PC-9 (cell line): ENCODE data around the gene REXO4. TPM values are rescaled to one million over a fixed set of nuclear protein-coding genes. Genes with fewer than 3 reads are reported as not detected.
A peak's percentile ranks its signal among the peaks of the same experiment; 100 is the strongest.

Source experiments
- BruUV-seq: library from RNA; stranded (reverse); fragments of 400-500 nt; replicated peaks from 2 replicates; lab custom pipeline; 2021; lab: Mats Ljungman, UMichigan
- CTCF ChIA-PET: fragments of 300-600 bp; sonication (Branson Sonifier 250); formaldehyde crosslinking; loops from one replicate; lab custom pipeline; 2022; ENCODE audit warnings: antibody characterized with exemption; lab: Charles Lee
- POLR2A ChIA-PET: fragments of 300-600 bp; sonication (Branson Sonifier 250); formaldehyde crosslinking; loops from one replicate; lab custom pipeline; 2022; ENCODE audit warnings: antibody characterized with exemption; ENCODE audit not compliant: unreplicated experiment; lab: Charles Lee
- DNase-seq, 2 experiments: peaks; one replicate each; pipeline versions ENCODE4 v3.0.0 to v3.0.0-alpha.2; 2015 to 2022; ENCODE audit warnings: mixed read lengths in 1 of 2
- H2AFZ ChIP-seq: fragments of 200-600 bp; sonication (generic); 2 replicates; pipeline ENCODE4 v1.8.1; 2017; ENCODE audit warnings: antibody characterized with exemption
- H3F3A ChIP-seq: fragments of 200-600 bp; sonication (generic); 2 replicates; pipeline ENCODE4 v1.8.1; 2017; ENCODE audit warnings: antibody characterized with exemption, mild to moderate bottlenecking, low read depth; ENCODE audit not compliant: insufficient read depth
- H3K27ac ChIP-seq: fragments of 200-600 bp; sonication (generic); 2 replicates; pipeline ENCODE4 v1.6.1; 2016; ENCODE audit warnings: mixed run types
- H3K27me3 ChIP-seq: fragments of 200-600 bp; sonication (generic); 2 replicates; pipeline ENCODE4 v1.6.1; 2016; ENCODE audit warnings: low read depth, mixed run types; ENCODE audit not compliant: insufficient read depth
- H3K36me3 ChIP-seq: fragments of 200-600 bp; sonication (generic); 2 replicates; pipeline ENCODE4 v1.6.1; 2016; ENCODE audit warnings: low read depth, mixed run types
- H3K4me1 ChIP-seq: fragments of 200-600 bp; sonication (generic); replicated peaks from 2 replicates; pipeline ENCODE4 v1.6.1; 2016; ENCODE audit warnings: mixed run types; ENCODE audit not compliant: insufficient read depth
- H3K4me2 ChIP-seq: fragments of 200-600 bp; sonication (generic); 2 replicates; pipeline ENCODE4 v1.6.1; 2017; ENCODE audit warnings: mixed run types
- H3K4me3 ChIP-seq: fragments of 200-600 bp; sonication (generic); 2 replicates; pipeline ENCODE4 v1.6.1; 2016; ENCODE audit warnings: mixed run types
- H3K79me2 ChIP-seq: fragments of 200-600 bp; sonication (generic); 2 replicates; pipeline ENCODE4 v1.6.1; 2017; ENCODE audit warnings: low read depth, mixed run types
- H3K9me2 ChIP-seq: fragments of 200-600 bp; sonication (generic); 2 replicates; pipeline ENCODE4 v1.8.1; 2017; ENCODE audit warnings: mild to moderate bottlenecking; ENCODE audit not compliant: insufficient read depth
- H3K9me3 ChIP-seq: fragments of 200-600 bp; sonication (generic); 2 replicates; pipeline ENCODE4 v1.8.1; 2016; ENCODE audit warnings: low read depth; ENCODE audit not compliant: insufficient read depth
- H4K20me1 ChIP-seq: fragments of 200-600 bp; sonication (generic); 2 replicates; pipeline ENCODE4 v1.8.1; 2017; ENCODE audit not compliant: insufficient read depth
- CTCF ChIP-seq: fragments of 200-600 bp; sonication (generic); conservative IDR thresholded peaks from 2 replicates; pipeline ENCODE4 v1.6.1; 2017; ENCODE audit warnings: mixed run types, antibody characterized with exemption, mild to moderate bottlenecking, moderate library complexity
- EZH2 ChIP-seq: fragments of 200-600 bp; sonication (generic); IDR thresholded peaks from 2 replicates; pipeline ENCODE4 v1.8.0; 2017; ENCODE audit warnings: antibody characterized with exemption, low read depth
- intact Hi-C: fragments of 100-400 bp; cut with micrococcal nuclease; formaldehyde crosslinking; loops from one replicate; pipeline ENCODE4 v1.10.0; 2022; ENCODE audit not compliant: unreplicated experiment
- total RNA-seq: library from RNA; stranded (reverse); gene quantifications from 2 replicates; pipeline ENCODE4 v1.2.3, GENCODE V29; 2021

The REXO4 gene
- total RNA-seq, 1 experiment from 2014 or later = 32.6 TPM

- Histone ChIP-seq H3K27me3 (peaks cover 19% of the 10 kb centered on the region), H3K36me3 (no peaks in the 10 kb centered on the region), H2AFZ (no peak overlapping the region), H3K4me2 (no peak overlapping the region), H3F3A (no peaks in the 10 kb centered on the region; the same call in 1 of the 2 replicates), H3K4me1 (no peaks in the 10 kb centered on the region), H3K9me2 (no peaks in the 10 kb centered on the region), H3K27ac (no peak overlapping the region), H3K4me3 (no peak overlapping the region), H3K9me3 (no peaks in the 10 kb centered on the region), H3K79me2 (no peaks in the 10 kb centered on the region), H4K20me1 (no peaks in the 10 kb centered on the region)
- intact Hi-C loops = no loop called here
- DNase-seq = peak in 1 of 2 experiments; percentile 65
- ChIA-PET CTCF (no interaction called here), POLR2A (no interaction called here)
- no TSS peak for BruUV-seq
- TF ChIP-seq CTCF = no peak
- no peak for TF ChIP-seq EZH2
These were observed 10.8 kb upstream of the REXO4 start for GRCh38 chr9:133428617-133429101.

GRCh38 chr9:133427658-133428348 is 10.0 kb upstream of the REXO4 start:
- intact Hi-C loops = no loop called here
- Histone ChIP-seq H3K9me3 (no peaks in the 10 kb centered on the region), H3K27me3 (peaks cover 19% of the 10 kb centered on the region), H3K4me1 (no peaks in the 10 kb centered on the region), H3F3A (no peaks in the 10 kb centered on the region; the same call in 1 of the 2 replicates), H3K4me2 (peak overlapping the region; percentile 40; the same call in 1 of the 2 replicates), H3K27ac (no peak overlapping the region), H4K20me1 (no peaks in the 10 kb centered on the region), H3K9me2 (no peaks in the 10 kb centered on the region), H3K79me2 (no peaks in the 10 kb centered on the region), H2AFZ (no peak overlapping the region), H3K36me3 (no peaks in the 10 kb centered on the region), H3K4me3 (no peak overlapping the region)
- no peak for DNase-seq
- TF ChIP-seq EZH2 = no peak
- TF ChIP-seq CTCF = no peak
- no TSS peak for BruUV-seq
- ChIA-PET CTCF (no interaction called here), POLR2A (no interaction called here)

DNA sequence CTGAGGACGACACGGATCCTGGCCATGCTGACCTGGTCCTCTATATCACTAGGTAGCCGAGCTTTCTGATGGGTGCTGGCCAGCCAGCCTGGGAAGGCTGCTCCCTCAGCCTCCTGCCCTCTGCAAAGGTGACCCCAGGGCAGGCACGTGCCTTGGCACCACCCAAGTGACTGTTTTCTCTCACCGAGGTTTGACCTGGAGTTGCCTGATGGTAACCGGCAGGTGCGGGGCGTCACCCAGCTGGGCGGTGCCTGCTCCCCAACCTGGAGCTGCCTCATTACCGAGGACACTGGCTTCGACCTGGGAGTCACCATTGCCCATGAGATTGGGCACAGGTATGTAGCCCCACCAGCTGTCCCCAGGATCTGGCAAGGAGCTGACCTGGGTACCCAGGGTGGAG is 8.2 kb upstream of the REXO4 start:
- DNase-seq = no peak
- ChIA-PET POLR2A (no interaction called here), CTCF (no interaction called here)
- Histone ChIP-seq H4K20me1 (no peaks in the 10 kb centered on the region), H3K27ac (no peak overlapping the region), H3K36me3 (no peaks in the 10 kb centered on the region), H3K9me3 (no peaks in the 10 kb centered on the region), H3K9me2 (no peaks in the 10 kb centered on the region), H3K4me2 (no peak overlapping the region), H3K4me1 (no peaks in the 10 kb centered on the region), H2AFZ (no peak overlapping the region), H3K79me2 (no peaks in the 10 kb centered on the region), H3K4me3 (no peak overlapping the region), H3F3A (no peaks in the 10 kb centered on the region; the same call in 1 of the 2 replicates), H3K27me3 (peaks cover 19% of the 10 kb centered on the region)
- no peak for TF ChIP-seq EZH2
- no peak for TF ChIP-seq CTCF
- intact Hi-C loops = no loop called here
- no TSS peak for BruUV-seq
